NCI-H1048 (cell line): ENCODE measurements around the gene XPNPEP1.

Experiments used
- DNase-seq: peaks from one replicate; lab custom pipeline; 2025; lab: John Stamatoyannopoulos, UW

XPNPEP1 gene

DNA sequence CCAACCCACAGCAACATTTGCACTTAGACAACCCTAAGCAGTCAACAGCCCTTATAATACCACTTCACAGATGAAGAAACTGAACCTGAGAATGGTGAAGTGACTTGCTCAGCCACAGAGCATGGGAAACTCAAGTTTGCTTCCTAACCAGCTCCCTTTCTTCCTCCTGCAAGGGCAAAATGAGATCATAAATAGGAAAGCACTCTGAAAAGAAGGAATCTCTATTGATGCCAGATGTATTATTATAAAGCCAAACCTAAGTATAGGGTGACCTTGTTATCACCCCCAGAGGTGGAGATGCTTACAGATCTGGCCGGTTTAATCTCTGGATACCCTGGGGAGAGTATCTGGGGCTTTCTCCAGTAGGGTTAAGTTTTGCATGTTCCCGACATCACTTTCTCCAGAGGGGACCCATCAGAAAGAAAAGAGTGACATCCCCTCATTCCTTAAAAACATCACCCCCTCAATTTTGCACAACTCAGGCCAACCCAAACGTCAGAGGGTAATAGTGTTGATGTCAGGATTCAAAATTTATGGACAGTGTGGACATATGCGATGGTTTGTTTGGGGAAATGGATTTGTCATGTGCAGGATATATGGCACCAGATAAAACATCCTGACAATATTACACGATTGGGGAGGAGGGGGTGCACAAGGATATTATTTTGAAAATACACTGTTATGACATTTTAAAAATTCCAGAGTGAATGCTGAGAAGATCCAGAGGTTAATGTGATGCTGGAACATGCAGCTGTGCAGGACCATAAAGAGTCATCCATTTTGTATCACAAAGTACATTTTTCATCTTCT, 24.0 kb upstream of the XPNPEP1 start:
- DNase-seq: no peak

DNA sequence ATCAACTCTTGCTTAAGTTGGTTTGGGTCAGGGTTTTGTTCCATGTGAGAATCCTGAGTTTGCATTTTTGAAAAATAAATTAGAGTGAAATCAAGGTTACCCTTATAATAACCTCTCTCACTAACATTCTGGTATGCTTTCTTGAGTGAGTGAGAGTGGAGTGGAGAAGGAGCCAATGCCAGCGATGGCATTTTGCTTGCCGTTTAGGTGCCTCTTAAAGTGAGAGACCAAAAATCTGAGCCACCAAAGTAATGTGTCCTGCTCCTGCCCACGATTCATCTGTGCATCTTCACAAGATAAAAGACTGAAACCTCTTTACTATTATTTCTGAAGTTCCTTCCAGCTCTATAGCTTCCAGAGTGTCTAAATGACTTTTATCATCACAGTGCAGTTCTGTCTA, 23.4 kb upstream of the XPNPEP1 start:
- DNase-seq: no peak

DNA sequence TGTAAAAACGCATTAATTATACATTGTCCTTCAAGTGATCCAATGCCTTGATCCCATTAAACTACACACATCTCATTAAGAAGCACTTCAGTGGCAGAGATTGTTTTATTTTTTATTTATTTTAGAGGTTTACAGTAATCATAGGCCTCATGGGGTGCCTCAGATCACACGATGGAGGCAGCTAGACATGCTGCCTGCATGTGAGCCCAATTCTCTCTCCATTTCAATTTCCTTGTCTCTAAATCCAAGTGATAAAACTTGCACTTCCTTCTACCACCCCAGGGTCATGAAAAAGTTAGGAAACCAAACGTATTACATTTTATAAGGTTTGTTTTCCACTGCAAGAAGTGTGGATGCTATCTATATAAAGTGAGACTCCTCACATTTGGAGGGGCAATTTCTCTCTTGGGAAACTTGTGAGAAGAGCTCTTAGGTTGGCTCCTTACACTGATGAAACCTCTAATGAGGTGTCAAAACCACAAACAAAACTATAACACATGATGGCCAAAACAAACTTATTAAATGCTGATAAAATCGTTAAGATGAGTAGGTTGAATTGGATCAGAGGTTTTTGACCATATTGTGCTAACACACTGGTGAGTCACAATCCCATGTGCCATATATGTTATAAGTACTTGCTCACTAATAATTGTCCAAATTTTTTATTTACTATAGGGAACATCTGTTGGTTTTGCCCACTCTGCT, 22.3 kb upstream of the XPNPEP1 start:
- DNase-seq: no peak

DNA sequence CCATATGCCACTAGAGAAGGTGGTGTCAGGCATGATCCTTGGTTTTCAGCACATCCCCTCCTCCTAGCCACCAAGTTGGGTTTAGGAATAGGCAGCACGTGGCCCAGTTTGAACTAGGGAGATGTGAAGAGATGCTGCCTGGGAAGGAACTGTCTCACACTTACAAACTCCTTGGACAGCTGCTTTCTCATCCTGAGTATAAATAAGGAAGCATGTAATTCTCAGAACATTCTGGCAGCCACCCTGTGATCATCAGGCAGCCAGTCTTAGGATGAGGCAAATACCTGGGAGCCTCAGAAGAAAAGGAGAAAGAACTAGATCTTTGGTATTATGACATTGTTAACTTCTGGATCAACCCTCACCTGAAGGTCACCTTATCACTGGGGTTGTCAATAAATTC, 21.3 kb upstream of the XPNPEP1 start:
- DNase-seq: no peak

DNA sequence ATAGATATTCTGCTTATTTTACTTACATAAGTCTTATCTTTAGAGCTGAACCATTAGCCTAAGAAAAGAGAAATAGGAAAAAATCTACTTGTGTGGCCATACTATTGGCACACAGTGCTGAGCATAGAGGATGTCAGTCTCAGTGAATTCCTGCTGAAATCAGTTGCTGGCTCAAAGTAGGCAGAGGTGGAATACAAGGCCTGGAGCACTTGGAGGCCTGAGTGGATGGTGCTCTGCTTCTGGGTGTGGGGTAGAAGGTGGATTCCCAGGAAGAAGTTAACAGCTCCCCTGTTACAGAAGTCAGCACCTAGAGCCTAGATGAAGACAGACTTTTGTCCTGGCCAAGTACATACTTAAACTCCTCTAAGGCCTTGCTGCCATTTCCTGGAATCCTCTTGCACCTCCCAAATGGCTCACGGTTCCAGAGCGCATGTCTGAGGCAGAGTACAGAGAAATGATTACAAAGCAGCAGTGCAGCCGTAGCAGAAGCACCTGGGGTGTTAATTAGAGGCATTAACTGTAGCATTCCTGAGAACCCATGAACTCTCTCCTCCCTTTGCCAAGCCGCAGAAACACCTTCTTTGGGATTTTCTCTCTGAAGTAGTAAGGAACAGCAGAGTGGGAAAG, 18.0 kb upstream of the XPNPEP1 start:
- DNase-seq: no peak

DNA sequence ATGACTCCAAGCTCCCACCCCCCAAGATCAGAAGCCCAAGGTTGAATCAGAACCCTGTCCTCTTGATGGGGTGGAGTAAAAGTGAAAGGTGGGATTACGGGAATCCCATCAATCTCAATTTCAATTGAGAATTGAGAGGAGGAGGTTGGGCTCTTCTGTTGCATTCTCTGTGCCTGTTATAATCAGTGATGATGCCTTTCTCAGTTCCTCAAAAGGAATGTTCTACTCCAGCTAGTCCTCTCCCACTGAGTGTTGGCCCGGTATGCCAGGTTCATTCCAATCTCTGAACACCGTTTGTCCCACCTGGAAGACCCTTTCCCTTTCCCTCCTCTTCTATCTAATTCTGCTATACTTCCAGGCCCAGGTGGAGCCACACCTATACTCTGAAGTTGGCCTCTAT, 17.2 kb upstream of the XPNPEP1 start:
- no peak for DNase-seq

DNA sequence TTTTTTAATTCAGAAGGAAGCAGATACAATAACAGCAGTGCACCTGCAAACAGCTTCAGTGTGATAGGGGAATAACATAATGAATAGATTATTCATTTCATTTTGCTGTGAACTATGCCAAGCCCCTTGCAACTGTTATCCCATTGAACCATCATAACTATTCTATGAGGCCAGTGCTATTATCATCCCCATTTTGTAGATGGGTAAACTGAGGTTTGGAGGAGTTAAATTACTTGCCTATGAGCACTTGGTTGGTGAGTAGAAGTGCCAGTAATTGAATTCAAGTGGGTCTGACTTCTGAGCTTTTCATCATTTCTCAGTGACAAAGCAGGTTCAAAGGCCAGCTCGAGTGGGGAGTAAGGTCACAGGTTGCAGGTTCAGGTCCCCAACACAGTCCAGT, 16.8 kb upstream of the XPNPEP1 start:
- no peak for DNase-seq

DNA sequence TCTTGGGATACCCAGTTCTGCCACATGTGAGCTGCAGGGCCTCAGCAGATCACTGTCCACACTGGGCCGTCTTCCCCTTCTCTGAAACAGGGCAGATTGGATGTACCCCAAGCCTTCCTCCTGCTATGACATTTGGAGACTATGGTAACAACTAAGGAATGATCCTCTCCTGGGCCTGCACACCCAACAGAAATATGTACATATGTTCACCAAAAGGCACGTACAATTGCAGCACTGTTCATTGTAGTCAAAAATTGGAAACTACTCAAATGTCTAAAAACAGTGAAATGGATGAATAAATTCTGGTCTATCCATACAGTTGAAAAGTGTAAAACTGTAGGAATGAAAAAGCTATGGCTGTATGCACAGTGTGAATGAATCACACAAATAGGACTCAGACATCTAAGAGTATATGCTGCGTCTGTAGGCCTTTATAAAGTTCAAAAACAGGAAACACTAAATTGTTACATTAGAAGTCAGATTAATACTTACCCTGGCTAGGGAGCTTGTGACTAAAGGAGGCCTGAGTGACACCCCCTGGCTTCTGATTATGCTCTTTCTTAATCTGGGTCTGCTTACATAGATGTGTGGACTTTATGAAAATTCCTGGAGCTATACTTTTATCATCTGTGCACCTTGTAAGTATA, 16.1 kb upstream of the XPNPEP1 start:
- no peak for DNase-seq

DNA sequence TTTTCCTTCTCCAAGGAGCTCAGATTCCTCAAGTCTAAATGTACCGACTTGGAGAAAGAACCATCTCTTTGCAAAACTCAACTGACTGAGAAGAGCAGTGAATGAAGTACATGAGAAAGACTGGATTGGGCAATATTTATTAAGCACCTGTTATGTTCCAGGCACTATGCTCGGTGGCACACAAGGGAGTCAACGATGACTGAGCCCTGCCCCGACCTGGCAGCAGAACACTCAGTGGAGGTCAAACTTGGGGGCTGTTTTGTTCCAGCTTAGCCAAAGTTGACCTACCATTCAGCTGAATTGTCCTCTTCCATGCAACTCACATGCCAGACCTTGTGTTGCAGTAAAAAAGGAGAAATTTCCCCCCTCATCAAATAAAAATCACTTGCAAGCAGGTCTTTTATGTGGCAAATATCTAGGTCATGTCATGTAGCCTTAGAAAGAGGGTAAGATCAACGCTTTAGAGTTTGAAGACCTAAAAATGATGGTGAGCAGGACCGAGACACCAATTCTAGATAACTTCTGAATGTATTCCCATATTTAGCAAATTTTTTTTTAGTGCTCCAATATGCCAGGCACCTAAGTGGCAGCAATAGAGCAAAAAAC, 14.3 kb upstream of the XPNPEP1 start:
- no peak for DNase-seq

DNA sequence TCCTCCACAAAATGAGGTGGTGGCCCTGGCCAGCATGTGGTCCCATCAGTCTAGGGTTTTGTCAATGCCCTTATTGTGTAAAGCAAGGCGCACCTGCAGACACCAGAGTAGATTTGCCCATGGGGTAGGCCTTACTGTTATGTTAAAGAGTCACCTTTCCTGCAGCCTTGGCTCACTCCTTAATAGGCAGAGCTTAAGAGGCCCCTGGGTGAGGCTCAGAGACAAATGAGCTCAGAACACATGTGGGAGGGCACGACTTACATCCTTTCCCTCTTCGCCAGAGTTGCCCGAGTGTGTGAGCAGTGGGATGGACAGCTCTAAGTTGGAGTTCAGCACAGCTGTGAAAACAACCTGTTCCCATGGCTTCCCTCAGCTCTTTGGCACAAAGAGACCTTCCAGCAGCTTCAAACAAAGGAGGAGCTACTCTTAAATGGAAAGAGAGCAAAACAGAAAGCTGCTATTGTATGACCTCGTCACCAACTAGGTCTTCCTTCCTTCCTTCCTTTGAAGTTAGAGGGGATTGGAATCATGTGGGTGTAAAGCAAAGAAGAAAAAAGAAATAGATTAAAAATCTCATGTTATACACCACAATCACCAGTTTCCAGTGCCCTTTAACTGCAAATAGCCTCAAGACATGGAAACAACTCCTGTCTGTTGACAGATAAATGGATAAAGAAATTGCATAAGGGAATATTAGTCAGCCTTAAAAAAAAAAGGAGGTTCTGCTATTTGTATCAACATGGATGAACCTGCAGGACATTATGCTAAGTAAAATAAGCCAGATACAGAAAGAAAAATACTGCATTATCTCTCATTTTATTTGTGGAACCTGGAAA, 11.9 kb upstream of the XPNPEP1 start:
- no peak for DNase-seq

DNA sequence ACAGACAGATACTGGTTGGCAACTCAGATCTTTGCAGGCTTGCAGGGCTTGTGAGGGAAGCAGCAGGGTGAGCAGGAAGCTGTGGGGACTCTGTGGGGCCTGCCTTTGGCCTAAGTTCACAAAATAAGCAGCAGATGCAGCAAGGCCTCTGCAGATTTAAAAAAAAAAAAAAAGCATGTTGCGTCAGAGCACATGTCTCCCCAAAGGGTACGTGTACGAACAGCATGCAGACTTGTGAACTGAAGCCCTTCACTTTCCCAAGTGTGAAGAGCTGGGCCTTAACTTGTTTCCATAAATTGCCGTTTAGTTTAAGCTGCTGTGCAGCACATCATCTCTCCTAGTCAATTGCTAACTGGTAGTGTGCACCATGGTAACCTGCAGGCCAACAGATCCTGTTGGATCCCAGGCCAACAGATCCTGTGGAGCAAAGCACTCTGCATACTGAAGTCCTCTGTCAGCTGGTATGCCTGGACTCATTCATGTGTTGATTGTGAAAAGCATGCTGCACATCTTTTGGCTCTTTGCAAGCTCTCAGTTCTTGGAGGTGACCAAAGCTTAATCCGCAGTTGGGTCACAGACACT, 10.8 kb upstream of the XPNPEP1 start:
- DNase-seq: no peak

DNA sequence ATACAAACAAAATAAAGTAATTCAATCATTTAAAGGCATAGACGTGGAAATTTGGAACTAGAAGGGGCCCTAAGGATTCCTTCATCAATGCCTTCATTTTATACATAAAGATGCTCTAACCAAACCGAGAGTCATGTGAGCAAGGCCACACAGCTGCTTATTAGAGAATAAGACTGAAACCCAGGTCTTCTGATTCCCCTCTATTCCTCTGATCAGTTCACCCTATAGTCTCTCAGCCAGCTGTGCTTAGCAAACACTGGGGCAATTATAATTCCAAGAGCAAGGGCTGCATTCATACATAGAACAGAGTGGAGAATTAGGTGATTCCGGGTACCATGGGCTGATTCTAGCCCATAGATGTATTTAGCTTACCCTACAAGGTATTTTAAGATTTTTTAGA, 9.7 kb upstream of the XPNPEP1 start:
- no peak for DNase-seq

DNA sequence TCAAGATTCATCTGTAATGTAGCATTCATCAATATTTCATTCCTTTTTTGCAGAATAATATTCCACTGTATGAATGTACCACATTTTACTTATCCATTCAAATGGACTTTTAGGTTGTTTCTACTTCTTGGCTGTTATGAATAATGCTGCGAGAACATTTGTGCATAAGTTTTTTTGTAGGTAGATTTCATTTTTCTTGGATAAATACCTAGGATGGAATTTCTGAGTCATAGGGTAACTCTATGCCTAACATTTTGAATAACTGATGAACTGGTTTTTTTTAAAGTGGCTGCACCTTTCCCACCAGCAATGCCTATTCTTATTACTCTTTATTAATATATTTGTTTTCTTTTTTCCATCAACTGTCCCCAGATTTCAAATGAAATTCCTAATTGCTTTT, 9.1 kb upstream of the XPNPEP1 start:
- DNase-seq: no peak

DNA sequence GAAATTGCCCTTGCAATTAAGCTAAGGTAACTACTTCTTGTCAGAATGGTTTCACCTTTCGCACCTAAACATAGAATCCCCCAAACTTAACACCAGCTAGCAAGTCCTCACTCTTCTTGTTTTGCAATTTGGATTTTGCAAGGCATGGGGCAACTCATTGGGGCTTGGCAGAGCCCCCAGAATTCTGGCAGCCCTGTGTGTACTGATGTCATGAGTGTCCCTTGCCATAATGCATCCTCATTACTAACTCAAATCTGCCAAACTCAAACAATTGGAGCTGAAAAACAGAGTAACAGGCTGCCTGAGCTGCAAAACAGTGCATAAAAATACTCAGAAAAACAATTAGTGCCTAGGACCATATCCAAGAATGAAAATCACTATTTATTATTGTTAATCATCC, 7.9 kb upstream of the XPNPEP1 start:
- no peak for DNase-seq

DNA sequence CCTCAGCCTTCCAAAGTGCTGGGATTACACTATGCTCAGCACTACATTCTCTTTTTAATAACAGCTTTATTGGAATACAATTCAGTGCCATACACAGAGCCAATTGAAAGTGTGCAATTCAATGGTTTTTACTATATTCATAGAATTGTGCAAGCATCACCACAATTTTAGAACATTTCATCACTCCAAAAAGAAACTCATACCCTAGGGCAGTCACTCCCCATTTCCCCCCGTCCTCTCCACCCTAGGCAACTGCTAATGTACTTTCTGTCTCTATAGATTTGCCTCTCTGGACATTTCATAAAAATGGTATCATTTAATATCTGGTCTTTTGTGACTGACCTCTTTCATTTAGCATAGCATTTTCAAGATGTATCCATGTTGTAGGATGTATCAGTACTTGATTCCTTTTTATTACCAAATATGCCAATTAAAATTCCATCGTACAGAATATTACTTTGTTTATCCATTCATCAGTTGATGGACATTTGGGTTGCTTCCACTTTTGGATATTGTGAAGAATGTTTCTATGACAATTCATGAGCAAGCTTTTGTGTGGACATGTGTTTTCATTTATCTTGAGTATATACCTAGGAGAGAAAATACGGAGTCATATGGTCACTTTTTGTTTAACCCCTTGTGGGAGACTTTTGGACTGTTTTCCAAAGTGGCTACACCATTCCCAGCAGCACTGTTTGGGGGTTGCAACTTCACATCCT, 6.3 kb upstream of the XPNPEP1 start:
- no peak for DNase-seq

DNA sequence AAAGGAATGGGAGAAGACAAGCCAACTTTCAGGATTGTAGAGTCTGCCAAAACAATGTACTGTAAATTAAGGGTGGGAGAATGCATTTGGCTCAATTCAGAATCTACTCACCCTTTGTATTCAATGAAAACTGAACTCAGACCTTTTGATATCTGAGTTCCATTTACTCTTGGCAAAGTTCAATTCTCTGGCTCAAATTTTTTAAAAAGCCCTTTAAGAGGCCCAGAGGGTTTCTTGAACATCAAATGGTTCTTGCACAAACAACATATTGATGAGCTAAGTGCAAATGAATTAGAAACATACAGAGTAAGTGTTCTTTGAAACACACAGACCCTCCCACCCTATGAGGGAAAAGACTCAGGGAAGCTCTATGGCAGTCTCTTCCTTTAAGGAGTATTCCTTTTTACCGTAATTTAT, 5.2 kb upstream of the XPNPEP1 start:
- DNase-seq: no peak

DNA sequence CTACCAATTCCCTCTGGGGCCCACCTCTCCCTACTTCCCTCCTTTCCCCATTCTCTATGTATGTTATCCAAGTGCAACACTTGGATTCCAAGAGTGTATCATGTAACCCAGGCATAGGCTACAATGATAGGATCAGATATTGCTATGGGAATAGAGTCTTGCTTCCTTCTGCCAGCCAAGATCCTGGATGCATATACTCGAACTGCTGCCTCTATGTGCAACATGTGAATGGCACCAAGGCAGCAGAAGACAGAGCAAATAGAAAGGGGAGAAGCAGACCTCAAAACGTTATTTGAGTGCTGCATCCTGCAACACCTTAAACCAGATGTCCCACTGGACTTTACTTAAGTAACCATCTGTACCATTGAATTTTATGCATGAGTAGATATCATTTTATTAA, 3.5 kb upstream of the XPNPEP1 start:
- DNase-seq: no peak

DNA sequence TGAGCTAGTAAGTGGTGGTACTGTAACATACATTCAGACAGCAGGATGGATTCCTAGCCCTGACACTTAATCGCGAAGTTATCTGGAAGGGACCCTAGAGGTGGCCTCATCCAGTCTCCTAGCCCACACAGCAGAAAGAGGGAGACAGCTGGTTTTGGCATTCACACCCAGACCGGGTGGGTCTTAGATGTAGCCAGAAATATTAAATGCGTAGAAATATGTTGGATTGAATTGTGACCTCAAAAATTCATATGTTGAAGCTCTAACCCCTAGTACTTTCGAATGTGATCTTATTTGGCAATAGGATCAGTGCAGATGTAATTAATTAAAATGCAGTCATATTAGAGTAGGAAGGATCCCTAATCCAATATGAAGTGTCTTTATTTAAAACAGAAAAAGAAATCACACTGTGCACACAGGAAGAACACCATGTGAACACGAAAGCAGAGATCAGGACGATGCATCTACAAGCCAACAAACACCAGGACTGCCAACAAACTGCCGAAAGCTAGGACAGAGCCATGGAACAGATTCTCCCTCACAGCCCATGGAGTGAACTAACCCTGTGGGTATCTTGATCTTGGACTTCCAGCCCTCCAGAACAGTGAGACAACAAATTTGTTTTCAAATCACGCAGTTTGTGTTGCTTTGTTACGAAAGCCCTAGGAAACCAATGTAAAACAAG, 2.9 kb upstream of the XPNPEP1 start:
- no peak for DNase-seq

DNA sequence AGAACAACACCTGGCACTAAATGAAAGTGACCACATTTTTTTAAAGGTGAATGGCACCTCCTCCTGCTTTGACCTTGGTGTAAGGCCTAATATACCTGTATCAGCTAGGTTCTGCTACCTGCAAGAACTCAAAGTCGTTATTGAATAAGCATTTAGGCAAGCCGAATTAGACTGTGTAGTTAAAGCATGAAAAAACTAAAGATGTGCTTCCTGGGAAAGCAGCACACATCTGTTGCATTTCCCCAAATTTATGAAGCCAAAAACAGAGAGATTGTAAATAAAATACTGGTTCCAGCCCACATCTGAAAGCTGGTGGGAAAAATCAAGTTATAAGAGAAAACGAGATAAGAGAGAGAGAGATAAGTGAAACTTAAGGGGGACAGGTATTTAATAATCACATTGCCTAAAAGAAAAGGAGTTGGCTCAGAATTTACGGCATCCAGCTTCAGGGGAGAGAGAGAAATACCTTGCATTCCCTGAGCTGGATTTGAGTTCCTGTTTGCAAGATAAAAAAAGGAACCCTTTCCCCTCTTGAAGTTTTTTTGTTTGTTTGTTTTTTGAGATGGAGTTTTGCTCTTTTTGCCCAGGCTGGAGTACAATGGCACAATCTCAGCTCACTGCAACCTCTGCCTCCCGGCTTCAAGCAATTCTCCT, 1.8 kb upstream of the XPNPEP1 start:
- no peak for DNase-seq
